ENCODE data around the gene MAML2.

DNA sequence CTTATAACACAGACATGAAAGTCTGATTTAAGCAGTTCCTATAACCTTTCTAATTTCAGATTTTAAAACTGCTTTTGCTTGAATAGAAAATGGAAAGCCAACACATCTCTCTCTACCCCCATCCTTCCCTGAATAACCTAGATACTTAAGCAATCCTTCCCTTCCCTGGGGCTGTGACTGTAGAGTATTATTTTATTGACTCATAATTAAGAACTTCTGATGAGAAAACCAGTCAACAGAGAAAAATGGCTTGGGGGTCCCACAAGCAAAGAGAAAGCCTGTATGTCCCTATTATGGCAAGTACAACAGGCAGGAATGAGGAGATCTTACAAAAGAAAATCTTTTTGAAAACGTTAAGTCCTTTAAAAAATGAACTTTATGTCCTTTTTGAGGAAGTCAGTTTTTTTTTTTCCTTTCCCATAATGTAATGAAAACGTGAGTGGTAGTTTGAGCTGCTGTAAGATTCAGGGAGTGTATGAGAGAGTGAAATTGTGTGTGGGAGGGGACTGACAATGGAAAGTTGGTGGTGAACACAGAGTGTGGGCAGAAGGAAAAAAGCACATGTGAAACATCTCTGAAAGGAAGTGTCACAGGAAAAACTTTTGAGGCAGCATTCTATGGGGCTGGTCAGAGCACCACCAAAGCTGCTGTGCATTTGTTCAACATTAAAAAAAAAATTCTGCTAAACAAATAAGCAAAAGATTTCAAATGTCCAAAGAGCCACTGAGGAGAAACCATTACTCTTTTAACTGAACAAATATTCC lies 154.6 kb downstream of the MAML2 start:
- TF ChIP-seq KLF16 (CRISPR knock-in tag; IDR thresholded peaks at IDR 0.05) (no peak), ZBTB1 (CRISPR knock-in tag; IDR thresholded peaks at IDR 0.05; ENCODE audit: borderline replicate concordance) (no peak), POLR2A (IDR thresholded peaks at IDR 0.05; ENCODE audit: insufficient read depth in 1 of 2, low read depth in 2 of 2, low read length in 2 of 2) (no peak), EP300 (IDR thresholded peaks at IDR 0.05; ENCODE audit: low read depth in 2 of 2, low read length in 2 of 2) (no peak), EP300 (CRISPR knock-in tag; IDR thresholded peaks at IDR 0.05; ENCODE audit: borderline replicate concordance) (no peak), ZNF383 (CRISPR knock-in tag; IDR thresholded peaks at IDR 0.05; ENCODE audit: borderline replicate concordance) (no peak)
- TF ChIP-seq, protein P1, sequence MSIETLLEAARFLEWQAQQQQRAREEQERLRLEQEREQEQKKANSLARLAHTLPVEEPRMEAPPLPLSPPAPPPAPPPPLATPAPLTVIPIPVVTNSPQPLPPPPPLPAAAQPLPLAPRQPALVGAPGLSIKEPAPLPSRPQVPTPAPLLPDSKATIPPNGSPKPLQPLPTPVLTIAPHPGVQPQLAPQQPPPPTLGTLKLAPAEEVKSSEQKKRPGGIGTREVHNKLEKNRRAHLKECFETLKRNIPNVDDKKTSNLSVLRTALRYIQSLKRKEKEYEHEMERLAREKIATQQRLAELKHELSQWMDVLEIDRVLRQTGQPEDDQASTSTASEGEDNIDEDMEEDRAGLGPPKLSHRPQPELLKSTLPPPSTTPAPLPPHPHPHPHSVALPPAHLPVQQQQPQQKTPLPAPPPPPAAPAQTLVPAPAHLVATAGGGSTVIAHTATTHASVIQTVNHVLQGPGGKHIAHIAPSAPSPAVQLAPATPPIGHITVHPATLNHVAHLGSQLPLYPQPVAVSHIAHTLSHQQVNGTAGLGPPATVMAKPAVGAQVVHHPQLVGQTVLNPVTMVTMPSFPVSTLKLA (IDR thresholded peaks at IDR 0.05): no peak
